Measurements from ENCODE around the gene TMOD1.

- TF ChIP-seq CTCF (IDR thresholded peaks at IDR 0.05; ENCODE audit: low read depth, low read length) (no peak), EZH2phosphoT487 (IDR thresholded peaks at IDR 0.05; ENCODE audit: low read depth) (no peak)
Observed at GRCh38 chr9:97623946-97624345, 122.5 kb downstream of the TMOD1 start.

Measured in OCI-LY3 (cell line).